Right ventricle myocardium superior (tissue), 1 donor: Measurements from ENCODE around the gene UFD1. TPM values are rescaled to one million over a fixed set of nuclear protein-coding genes. Genes with fewer than 3 reads are reported as not detected.

ENCODE experiments used
- ATAC-seq: fragments of 200-7000 bp; cut with Tn5 transposase; one replicate; pipeline ENCODE4 v1.9.1; 2020; ENCODE audit warnings: mild to moderate bottlenecking; ENCODE audit not compliant: poor library complexity
- DNase-seq: peaks from one replicate; pipeline ENCODE4 v3.0.0-alpha.2; 2020
- intact Hi-C: fragments of 100-400 bp; cut with DNase I; formaldehyde crosslinking; loops from one replicate; pipeline ENCODE4 v1.11.2; 2022
- total RNA-seq: library from RNA; stranded (reverse); fragmentation: NEBNext Ultra II Directional; extraction: Animal tissue kit (Norgen Biotek cat#: 25700); gene quantifications from one replicate; pipeline ENCODE4 v1.2.1, GENCODE V29; 2021
- donor health status: DM: no; HTN: yes; CAD: no; lungs with severe emphysema.

UFD1 gene
- total RNA-seq, 1 donor from 2014 or later, result 43.5 TPM

DNA sequence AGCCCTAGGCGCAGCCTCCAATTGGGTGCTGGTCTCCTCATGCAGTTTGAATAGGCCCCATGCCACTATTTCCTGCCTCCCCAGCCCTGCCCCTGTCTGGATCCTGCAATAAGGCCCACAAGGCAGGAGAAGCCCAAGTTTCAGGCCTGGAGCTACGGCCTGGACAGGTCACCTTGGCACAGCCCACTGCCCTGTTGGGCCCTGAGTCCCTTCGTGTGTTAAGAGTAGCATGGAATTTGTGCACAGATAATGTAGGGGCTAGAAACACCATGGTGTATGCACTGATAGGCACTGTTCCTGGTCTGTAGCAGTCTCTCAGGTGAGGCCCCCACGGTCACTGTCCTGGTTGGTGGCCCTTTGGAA is 20.9 kb upstream of the UFD1 start:
- ATAC-seq (no peak), DNase-seq (no peak)
- intact Hi-C loops, result no loop called here

DNA sequence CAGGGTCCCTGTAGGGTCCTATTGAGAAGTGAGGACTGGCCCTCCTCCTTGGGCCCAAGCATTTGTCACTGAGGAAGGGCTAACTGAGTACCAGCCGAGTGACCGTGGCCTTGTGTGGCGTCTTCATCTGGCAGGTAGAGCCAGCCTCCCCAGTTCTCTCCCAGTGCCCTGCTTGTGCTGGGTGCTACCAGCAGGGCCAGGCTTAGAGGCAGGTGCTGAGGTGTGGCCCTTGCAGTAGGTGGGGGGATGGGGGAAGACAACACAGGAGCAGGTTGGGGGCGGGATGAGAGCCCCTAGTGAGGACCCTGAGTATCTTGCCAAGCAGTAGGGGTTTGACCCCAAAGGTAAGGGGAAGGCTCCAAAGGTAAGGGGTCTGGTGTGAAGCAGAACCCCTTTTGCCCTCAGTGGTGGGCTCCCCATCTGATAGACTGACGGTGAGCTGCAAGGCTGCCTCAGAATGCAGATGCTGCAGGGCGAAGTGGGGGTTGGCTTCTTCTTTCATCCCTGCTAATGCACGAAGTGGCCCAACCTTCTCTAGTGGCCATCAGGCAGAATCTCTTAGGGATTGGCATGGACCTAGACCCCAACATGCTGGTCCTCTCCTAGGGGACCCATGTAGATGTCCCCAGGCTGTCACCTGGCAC is 20.4 kb upstream of the UFD1 start:
- intact Hi-C loops, result no loop called here
- no peak for DNase-seq
- no peak for ATAC-seq

DNA sequence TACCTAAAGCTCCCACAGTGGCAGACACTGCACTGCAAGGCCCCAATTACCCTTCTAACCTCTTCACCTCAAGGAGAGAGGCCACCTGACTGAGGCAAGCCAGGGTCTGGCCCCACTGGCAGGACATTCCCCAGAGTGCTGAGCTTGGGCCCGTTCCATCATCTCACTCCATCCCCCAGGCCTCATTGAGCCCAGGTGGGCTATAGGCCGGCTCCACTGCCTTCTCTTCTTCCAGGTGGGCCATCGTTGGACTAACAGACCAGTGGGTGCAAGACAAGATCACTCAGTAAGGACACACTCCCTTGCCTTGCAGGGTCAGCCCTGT is 19.8 kb upstream of the UFD1 start:
- ATAC-seq, result no peak
- intact Hi-C loops, result no loop called here
- no peak for DNase-seq

DNA sequence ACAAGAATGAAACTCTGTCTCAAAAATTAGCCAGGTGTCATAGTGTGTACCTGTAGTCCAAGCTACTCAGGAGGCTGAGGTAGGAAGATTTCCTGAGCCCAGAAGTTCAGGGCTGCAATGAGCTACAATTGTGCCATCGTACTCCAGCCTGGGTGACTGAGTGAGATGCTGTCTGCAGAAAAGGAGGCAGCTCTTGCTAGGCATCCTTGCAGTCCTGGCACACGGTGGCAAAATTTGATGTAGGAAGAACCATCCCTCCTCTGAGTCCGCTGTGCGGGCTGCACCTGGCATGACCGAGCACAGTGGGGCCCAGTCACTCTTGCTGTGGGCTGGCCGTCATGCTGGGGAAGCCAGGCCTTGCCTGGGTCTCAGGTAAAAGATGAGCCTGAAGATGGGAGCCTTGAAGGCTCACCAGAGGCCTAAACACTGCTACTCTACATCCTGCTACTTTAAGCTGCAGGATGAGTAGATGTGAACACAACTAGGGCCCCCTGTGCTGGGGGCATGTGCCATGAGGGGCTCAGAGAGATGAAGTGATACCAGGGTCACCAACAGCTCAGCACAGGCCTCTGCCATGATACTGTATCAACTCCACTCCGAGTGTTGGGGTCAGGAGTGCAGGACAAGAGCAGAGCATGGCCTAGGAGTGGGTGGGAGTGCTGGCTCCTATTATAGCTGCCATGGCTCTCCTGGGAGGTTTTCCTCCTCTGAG is 19.3 kb upstream of the UFD1 start:
- ATAC-seq (no peak), DNase-seq (no peak)
- intact Hi-C loops, result no loop called here

DNA sequence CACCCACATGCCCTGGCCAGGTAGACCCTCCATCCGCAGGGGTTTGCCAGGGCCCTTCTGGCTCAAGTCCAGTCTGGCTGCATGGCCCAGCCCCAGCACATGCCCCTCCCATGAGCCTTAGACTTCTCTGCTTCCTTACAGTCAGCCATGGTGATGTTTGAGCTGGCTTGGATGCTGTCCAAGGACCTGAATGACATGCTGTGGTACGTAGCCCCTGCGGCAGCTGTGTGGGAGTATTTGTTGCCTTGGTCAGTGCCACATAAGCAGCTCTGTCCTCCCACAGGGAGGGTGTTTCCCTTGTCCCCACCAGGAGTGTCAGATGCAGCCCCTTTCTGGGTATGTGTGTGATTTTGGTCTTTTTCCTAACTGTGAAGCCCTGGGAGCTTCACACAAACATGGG is 18.3 kb upstream of the UFD1 start:
- intact Hi-C loops, result no loop called here
- no peak for DNase-seq
- ATAC-seq, result no peak

DNA sequence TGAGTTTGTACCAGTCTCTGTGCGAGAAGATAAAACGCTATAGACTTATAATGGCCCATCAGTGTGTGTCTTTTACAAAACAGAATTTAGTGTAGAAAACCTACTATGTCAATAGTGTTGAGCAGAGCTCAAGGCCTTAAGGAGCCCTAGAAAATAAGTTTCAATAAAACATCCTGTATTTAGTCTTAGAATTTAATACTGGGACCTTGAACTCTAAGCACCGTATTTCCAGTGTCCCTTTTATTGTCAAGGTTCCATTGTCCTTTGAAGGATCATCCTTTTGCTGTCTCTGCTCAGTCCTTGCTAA is 17.3 kb upstream of the UFD1 start:
- DNase-seq (no peak), ATAC-seq (no peak)
- intact Hi-C loops, result no loop called here

DNA sequence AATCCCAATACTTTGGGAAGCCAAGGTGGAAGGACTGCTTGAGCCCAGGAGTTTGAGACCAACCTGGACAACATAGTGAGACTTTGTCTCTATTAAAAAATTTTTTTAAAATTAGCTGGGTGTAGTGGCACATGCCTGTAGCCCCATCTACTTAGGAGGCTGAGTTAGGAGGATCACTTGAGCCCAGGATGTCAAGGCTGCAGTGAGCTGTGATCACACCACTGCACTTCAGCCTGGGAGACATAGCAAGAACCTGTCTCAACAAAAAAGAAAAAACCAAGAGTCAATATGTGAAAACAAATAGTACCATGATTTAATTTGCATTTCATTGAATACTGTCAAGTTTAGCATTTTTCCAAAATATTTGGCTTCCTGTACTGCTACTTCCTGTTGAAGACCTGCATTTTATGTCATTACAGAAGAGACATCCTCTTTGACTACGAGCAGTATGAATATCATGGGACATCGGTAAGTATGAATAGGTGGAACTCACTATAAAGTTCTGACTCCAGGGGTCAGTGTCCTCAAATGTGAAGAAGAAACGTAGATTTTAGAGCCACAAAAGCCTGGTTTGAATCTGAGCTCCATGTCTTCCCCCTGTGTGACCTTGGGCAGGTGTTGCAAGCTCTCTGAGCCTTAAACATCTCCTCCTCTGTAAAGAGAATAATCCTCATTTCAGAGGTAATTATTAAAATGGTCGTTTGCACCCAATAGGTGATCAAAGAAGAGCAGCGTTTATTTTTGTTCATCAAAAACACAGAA is 16.8 kb upstream of the UFD1 start:
- intact Hi-C loops, result loop anchor here (2.0 kb wide), 1 partner anchor 135 kb away; no protein-coding TSS in a partner anchor
- DNase-seq, result no peak
- no peak for ATAC-seq

DNA sequence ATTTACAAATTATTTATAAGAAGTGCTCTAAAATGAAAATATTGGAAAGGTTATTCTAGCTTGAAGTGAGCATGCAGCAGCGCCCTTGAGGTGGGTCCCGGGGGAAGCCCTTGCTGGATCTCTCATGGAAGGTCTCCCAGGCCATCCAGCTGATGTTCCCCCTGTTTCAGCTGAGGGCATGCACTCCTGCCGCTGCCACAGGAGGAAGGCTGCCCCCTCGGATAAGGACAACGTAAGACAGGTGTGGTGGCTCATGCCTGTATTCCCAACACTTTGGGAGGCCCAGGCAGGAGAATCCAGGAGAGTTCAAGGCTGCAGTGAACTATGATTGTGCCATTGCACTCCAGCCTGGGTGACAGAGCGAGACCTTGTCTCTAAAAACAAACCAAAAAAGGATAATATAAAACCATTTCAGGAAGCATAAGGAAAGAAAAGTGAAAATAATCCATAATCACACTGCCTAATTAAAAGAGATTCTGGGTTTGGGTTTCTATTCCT is 15.7 kb upstream of the UFD1 start:
- intact Hi-C loops, result loop anchor here (2.0 kb wide), 1 partner anchor 136 kb away; no protein-coding TSS in a partner anchor
- DNase-seq, result no peak
- ATAC-seq, result no peak

DNA sequence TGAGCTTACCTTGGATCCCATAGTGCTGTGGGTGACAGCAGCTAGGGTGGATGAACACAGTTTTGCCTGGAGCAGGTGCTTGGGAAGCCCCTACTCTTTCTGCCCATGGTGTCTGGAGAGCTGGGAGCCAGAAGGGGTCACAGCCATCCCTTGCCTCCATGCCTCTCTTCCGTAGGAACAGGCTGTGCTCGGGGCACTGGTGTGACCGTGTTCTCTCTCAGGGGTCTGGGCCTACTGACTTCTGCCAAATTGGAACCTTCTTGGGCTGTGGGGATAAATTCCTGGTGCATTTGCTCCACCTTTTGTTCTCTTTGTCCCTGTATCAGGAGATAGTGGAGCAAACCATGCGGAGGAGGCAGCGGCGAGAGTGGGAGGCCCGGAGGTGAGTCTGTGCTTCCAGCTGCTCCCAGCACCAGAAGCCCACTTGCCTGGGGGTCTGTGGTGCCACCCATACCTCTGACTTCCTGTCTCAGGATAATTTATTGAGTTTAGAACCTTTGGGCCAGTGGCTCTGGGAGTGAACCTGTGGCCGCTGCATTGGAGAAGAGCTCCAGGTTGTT is 15.1 kb upstream of the UFD1 start:
- no peak for ATAC-seq
- intact Hi-C loops, result loop anchor here (2.0 kb wide), 1 partner anchor 137 kb away; no protein-coding TSS in a partner anchor
- no peak for DNase-seq

DNA sequence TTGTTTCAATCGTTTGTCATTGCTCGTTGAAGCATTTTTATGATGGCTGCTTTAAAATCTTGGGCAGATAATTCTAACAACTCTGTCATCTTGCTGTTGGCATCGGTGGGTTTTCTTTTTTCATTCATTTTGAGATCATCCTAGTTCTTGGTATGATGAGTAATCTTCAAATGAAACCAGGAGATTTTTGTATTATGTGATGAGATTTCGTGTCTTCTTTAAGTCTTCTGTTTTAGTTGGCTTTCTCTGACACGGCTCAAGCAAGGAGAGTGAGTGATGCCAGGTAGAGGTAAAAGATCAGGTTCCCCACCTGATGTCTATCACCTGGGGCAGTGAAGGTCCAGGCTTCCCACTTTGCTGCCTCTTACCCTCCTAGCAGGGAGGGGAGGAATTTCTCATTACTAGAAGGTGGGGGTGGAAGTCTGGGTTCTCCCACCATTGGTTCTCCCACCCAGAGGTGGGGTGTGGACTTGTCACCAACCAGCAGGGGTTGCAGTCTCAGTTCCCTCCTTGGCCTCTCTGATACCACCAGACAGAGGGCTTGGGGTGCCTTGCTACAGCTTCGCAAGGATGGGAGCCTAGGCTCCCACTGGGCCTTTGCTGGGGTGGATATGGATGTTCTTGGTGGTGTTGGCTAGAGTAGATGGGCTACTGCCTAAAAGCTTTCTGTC is 13.6 kb upstream of the UFD1 start:
- intact Hi-C loops, result no loop called here
- DNase-seq, result no peak
- ATAC-seq, result no peak

DNA sequence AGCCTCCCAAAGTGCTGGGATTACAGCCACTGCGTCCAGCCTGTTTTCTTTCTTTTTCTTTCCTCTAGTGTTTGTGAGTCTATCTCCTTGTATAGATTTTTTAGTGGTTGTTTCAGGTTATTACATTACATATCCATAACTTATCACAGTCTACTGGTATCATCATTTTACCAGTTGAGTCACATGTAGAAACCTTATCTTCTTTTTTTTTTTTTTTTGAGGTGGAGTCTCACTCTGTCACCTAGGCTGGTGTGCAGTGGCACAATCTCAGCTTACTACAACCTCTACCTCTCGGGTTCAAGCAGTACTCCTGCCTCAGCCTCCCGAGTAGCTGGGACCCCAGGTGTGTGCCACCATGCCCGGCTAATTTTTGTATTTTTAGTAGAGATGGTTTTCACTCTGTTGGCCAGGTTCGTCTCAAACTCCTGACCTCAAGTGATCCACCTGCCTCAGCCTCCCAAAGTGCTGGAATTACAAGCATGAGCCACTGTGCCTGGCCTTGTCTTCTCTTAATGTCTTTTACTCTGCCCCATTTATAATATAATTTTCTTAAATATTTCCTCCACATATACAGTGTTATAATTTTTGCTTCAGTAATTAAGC is 11.7 kb upstream of the UFD1 start:
- no peak for DNase-seq
- no peak for ATAC-seq
- intact Hi-C loops, result no loop called here

DNA sequence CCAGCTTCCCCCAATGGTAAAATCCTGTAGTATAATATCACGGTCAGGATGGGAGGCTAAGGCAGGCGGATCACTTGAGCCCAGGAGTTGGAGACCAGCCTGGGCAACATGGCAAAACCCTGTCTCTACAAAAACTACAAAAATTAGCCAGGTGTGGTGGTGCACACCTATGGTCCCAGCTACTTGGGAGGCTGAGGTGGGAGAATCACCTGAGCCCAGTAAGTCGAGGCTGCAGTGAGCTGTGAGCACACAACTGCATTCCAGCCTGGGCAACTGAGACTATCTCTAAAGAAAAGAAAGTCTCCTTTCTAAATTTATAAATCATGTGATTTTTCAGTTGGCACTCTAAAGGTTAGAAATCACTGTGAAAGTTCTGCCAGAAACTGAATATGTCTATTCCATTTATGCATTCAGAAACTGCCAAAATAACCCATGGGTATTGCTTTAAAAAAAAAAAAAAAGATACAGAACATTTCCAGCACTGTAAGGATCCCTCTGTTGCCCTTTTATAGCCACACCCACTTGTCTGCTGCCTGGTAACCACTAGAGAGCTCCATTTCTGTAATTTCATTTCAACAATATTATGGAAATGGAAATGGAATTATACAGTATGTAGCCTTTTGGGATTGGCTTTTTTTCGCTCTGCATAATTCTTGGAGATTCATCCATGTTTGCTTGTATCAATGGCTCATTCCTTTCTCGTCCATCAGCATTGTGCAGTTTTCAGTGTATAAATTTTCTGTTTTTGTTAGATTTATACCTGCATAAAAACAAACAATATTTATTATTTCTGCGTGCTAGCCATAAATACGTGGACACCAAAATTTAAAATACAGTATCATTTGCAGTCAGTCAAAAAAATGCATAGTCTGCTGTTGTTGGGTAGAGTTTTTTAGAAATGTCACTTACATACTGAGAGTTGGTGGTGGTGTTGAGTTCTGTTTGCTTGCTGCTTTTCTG is 10.2 kb upstream of the UFD1 start:
- intact Hi-C loops, result no loop called here
- no peak for DNase-seq
- ATAC-seq, result peak; percentile 60

DNA sequence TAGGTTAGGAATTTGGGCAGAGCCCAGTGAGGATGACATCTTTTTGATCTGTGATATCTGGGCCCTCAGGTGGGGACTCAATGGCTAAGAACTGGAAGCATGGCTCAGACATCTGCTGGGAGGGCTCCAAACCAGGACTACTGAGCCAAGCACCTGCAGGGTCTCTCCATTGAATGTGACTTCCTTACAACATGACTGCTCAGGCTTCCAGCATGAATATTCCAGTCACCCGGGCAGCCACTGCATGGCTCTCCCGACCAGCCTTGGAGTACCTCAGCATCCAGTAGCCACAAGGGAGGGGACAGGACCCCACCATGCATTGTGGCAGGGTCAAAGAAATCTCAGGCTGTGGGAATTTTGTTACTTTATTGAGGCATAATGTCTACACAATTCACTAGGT is 9.3 kb upstream of the UFD1 start:
- ATAC-seq (no peak), DNase-seq (no peak)
- intact Hi-C loops, result no loop called here

DNA sequence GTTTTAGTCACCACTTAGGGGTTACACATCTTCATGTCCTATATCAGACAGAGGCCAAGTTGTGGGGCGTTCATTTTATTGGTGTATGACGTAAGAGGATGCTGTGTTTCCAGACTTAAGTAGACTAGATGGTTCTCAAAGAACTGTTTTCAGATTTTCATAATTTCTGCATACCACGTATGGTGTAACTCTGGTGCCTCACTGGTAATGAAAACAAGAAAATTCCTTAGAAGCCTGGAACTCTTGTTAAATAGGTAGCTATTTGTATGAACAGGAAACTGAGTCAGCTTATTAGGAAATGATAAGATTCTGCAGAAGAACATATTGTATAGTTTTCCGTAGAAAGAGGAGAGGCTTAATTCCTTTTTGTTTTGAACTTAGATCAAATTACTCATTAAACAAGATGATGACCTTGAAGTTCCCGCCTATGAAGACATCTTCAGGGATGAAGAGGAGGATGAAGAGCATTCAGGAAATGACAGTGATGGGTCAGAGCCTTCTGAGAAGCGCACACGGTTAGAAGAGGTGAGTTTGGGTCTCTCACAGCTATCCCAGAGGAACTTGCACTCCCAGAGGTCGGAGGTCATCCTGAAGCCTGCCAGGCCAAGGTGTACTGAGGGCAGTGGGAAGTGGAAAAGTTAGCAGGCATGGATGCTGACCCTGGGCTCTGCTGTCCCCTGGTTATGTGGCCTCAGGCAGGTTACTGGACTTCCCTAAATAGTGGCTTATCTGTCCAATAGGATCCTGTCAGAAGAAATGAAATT is 4.7 kb upstream of the UFD1 start:
- DNase-seq, result no peak
- no peak for ATAC-seq
- intact Hi-C loops, result no loop called here

DNA sequence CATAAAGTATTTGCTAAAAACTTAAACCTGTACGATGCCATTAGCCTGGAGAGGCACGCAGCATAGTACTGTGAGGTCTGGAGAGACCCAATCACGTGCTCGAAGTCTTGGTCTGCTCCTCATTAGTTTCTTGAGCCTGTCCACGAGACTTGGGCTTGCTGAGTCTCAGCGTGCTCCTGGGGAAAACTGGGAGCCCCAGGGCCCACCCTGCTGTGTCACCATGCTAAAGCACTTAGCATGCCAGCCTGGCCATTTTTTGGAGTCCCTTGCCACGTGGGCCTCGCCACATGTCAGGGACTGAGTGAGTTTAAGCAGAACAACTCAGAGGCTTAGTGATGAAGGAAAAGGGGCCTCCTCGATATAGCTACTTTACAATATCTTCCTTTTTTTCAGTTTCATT is 3.3 kb upstream of the UFD1 start:
- DNase-seq (no peak), ATAC-seq (no peak)
- intact Hi-C loops, result no loop called here

DNA sequence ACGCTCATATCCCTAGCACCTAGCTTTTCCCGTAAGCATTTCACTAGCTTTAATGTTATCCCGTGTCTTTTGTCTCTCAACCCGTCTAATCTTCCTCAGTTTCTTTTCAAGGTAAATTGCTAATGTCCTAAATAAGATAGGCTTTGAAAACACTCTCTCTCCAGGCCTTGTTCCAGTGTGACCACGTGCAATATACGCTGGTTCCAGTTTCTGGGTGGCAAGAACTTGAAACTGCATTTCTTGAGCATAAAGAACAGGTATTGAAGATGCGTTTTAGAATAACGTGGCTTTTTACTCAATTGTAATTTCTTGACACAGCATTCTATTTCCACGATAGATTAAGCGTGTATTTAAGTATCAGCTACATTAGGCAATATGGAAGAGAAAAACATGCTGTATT is 1.8 kb upstream of the UFD1 start:
- intact Hi-C loops, result no loop called here
- DNase-seq, result no peak
- no peak for ATAC-seq

DNA sequence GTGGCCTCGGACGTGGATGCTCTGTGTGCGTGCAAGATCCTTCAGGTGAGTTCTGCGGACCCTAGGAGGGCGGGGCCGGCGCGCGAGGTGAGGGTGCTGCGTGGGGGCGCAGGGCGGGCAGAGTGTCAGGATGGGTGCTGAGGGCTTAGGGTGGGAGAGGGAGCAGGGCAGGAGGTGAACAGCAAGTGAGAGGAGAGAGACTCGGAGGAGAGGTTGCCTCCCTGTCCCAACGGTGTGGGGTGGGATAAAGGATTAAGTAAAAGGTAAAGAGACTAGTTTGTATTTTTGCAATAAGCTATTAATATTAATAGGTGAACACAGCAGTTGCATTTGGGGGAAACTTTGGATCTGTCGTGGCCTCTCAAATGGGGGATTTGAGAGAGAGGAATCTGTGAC is 1.2 kb upstream of the UFD1 start:
- ATAC-seq (no peak), DNase-seq (no peak)
- intact Hi-C loops, result no loop called here
